Skeletal muscle cell (primary cell): ENCODE results near the gene CHRNB1.
A peak's percentile ranks its signal among the peaks of the same experiment; 100 is the strongest.
"Not testable (repeated sequence)": the region's sequence is repeated elsewhere in the genome, so short reads cannot be mapped to it uniquely, and the experiment has no call there.

Experiments used
- DNase-seq: peaks from one replicate; pipeline ENCODE4 v3.0.0-alpha.2; 2010; ENCODE audit warnings: low read depth
- H3K4me3 ChIP-seq: 2 replicates; pipeline ENCODE4 v1.5.1; 2011; ENCODE audit warnings: low read depth, mild to moderate bottlenecking, control low read depth, low read length, moderate library complexity

Gene CHRNB1

GRCh38 chr17:7462474-7463371 lies 17.9 kb downstream of the CHRNB1 start:
- H3K4me3 ChIP-seq, result no peak overlapping the region
- no peak for DNase-seq

DNA sequence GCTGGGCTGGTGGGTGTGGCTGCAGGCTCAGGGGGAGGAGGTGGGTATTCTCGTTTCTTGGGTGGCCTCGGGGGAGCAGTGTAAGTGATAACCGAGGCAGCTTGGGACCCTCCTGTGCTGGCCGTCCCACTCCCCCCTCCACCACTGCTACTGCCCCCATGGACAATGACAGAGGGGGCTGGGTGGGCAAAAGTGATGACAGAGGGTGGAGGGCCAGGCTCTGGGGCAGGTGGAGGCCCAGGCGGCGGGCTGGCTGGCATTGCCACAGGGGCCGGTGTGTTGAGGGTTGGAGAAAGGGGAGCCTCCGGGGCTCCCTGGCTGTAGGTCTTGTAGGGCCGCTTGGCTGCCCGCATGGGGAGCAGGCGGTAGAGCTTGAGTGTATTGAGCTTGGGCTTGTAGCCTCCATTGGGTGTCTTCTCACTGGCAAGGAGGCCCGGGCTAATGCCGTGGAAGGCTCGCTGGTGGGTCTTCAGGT lies 18.5 kb downstream of the CHRNB1 start:
- H3K4me3 ChIP-seq, result no peak overlapping the region
- no peak for DNase-seq

DNA sequence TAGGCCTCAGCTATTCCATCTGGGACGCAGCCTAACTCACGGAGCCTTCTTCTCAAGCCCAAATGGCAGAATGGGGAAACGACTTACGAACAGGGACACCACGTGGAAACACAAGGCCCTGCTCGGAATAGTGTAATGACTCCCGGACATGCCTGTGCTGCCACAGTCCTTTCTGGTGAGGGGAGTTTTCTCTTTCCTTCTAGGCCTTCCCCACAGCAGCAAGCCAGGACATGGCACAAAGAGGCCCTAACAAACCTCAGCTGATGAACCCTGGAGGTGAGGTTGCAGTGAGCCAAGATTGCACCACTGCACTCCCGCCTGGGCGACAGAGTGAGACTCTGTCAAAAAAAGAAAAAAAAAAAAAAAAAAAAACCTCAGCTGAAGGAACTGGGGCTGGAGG lies 19.2 kb downstream of the CHRNB1 start:
- H3K4me3 ChIP-seq, result no peak overlapping the region
- no peak for DNase-seq

GRCh38 chr17:7465597-7466275 lies 20.9 kb downstream of the CHRNB1 start:
- no peak overlapping the region for H3K4me3 ChIP-seq
- no peak for DNase-seq

GRCh38 chr17:7466318-7466638 lies 21.4 kb downstream of the CHRNB1 start:
- no peak for DNase-seq
- no peak overlapping the region for H3K4me3 ChIP-seq

GRCh38 chr17:7466639-7467341 lies 21.9 kb downstream of the CHRNB1 start:
- no peak overlapping the region for H3K4me3 ChIP-seq
- no peak for DNase-seq

DNA sequence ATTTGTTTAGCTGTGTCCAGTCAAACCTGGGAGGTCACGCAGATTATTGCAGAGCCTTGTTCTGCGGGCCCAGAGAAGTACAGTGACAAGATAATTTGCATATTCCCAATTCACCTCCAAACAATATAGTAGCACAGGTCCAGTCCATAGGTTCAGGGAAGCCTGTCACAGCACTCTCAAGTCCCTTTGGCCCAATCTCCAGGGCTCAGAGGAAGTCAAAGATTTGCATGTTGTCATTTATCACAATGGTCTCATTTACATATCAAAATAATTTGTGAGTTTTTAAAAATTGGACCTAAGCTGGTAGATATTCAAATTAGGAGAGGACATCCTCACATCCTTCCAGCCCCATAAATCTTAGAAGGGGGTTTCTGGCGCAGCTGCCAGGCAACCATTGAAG lies 22.6 kb downstream of the CHRNB1 start:
- H3K4me3 ChIP-seq, result no peak overlapping the region
- DNase-seq, result no peak

- DNase-seq, result no peak
- no peak overlapping the region for H3K4me3 ChIP-seq
These were observed 23.4 kb downstream of the CHRNB1 start for GRCh38 chr17:7468290-7468689.

DNA sequence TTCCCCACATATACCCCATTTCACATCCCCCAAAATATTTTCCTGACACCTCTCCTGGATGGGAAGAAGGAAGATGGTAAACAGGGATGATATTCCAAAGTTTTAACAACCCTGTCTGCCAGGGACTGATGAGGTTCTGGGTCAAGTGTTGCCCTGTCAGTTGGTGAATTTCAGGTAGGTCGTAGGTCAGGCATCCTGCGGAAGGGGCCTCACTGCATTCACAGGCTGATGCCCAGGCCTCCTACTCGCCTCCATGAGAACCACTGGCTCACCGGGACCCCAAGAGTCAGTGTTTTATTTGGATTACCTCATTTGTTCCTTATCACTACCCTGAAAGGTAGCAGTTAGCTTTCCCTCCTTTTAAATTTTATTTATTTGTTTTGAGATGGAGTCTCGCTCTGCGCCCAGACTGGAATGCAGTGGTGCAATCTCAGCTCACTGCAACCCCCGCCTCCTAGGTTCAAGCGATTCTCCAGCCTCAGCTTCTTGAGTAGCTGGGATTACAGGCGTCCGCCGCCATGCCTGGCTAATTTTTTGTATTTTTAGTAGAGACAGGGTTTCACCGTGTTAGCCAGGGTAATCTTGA lies 24.0 kb downstream of the CHRNB1 start:
- no peak overlapping the region for H3K4me3 ChIP-seq
- no peak for DNase-seq

GRCh38 chr17:7469843-7470242 lies 25.0 kb downstream of the CHRNB1 start:
- not testable (repeated sequence) for DNase-seq, H3K4me3 ChIP-seq

GRCh38 chr17:7470457-7470973 lies 25.7 kb downstream of the CHRNB1 start:
- not testable (repeated sequence) for H3K4me3 ChIP-seq, DNase-seq

GRCh38 chr17:7471729-7472128 lies 26.9 kb downstream of the CHRNB1 start:
- DNase-seq, result no peak
- no peak overlapping the region for H3K4me3 ChIP-seq

- not testable (repeated sequence) for H3K4me3 ChIP-seq, DNase-seq
These were observed 29.9 kb downstream of the CHRNB1 start for GRCh38 chr17:7474767-7475166.

DNA sequence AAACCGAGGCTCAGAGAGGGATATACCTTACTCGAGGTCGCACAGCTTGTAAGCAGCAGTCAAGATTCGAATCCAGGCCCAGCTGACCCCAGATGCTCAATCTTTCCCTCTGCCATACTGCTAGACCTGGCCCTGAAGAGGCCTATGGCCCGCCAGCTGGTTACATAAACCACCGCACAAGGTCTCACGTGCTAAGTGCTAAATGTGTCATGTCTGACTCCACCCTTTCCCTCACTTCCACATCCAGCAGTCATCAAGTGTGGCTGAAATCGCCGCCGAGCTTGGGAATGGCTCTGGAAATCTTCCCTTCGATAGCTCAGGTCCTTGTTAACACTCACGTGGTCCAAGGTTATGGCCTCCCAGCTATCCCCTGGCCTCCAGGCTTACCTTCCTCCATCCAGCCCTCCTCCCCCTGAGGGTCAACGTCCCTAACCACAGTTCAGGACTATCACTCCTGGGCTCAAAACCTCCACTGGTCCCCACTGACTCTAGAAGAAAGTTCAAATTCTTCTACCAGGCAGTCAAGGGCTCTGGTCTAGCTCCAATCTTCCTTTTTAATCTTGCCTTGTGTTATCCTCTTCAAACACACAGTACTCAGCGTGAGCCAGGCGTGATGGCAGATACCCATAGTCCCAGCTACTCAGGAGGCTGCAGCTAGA lies 31.0 kb downstream of the CHRNB1 start:
- H3K4me3 ChIP-seq, result no peak overlapping the region
- DNase-seq, result no peak

DNA sequence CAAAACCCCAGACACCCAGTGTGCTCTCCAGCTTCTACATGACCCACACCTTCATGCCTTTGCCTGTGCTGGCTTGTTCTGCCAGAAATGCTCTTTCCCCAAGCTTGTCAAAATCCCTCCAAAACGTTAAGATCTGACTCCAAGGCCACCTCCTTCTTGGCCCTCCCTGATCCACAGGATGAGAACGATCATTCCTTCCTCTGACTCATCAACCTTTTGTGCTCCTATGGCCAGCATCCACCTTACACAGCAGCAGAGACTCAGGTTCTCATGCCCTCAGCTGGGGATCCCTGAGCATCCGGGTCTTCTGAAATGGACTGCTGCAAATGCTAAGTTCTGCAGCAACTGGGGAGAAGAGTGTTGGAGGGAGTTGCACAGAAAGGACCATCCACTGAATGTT lies 31.6 kb downstream of the CHRNB1 start:
- no peak overlapping the region for H3K4me3 ChIP-seq
- no peak for DNase-seq

- H3K4me3 ChIP-seq, result no peak overlapping the region
- no peak for DNase-seq
These were observed 32.1 kb downstream of the CHRNB1 start for GRCh38 chr17:7476951-7477350.

DNA sequence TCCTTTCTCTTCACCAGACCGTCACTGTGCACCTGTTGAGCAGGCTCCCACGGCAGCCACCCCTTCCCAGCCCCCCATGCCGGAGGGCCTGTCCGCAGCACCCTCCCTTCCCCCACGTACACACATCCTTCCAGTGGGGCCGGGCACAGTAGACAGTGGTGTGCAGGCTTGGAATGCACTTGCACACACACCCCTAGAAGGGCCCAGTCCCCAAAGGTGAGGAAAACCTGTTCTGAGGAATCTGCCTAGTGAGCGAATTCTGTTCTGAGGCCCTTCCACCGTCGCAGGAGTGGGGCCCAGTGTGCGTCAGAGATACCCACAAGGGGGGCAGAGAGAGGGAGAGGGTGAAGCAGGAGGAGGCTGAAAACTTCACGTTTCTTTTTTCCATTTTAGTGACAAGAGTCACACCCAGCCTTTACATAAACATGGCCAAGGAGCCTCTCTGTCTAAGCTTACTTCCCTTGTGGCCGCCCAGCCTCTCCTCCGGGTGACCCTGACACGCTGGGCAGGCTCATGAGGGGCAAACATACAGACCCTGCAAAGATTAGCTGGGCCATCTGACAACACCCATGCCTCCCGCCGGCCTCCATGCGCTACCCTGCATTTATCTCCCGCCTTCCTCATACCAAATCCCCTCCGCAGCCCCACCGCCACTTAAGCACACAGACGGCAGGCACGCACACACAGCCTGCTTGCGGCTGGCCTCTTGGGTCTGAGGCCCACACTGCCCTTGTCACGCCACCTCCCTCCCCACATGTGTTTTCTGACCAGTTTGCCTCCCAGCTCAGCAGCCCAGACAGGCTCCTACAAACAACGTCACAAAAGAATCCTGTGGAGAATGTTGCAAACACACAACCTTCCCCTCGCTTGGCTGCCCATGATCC lies 32.8 kb downstream of the CHRNB1 start:
- H3K4me3 ChIP-seq, result peak overlapping the region; percentile 81
- peak; percentile 48 for DNase-seq
